Common myeloid progenitor, CD34-positive (primary cell): ENCODE results near the gene ZNF777.

ENCODE experiments used
- CTCF ChIA-PET: fragments of 350-600 bp; sonication (Branson Sonifier 250); formaldehyde crosslinking; loops from one replicate; lab custom pipeline; 2021; ENCODE audit warnings: antibody characterized with exemption; lab: Charles Lee
- POLR2A ChIA-PET: fragments of 350-600 bp; sonication (Branson Sonifier 250); formaldehyde crosslinking; loops from one replicate; lab custom pipeline; 2021; ENCODE audit warnings: antibody characterized with exemption; lab: Charles Lee
- DNase-seq, 3 donors: peaks; one replicate each; pipeline versions ENCODE4 v3.0.0 to v3.0.0-alpha.2; 2013
- H3K27ac ChIP-seq, 2 experiments: 1 replicate in 1 of 2; 2 replicates in 1 of 2; pipeline ENCODE4 v1.7.0; 2013; ENCODE audit warnings: inconsistent platforms in 2 of 2, low read length in 2 of 2, mild to moderate bottlenecking in 2 of 2, low read depth in 1 of 2, moderate library complexity in 1 of 2; ENCODE audit not compliant: severe bottlenecking in 2 of 2, insufficient read depth in 1 of 2, poor library complexity in 1 of 2
- H3K27me3 ChIP-seq, 5 experiments: replicated peaks in 2 of 5; 1 replicate in 3 of 5; 2 replicates in 2 of 5; pipeline versions ENCODE4 v1.6.1 to v1.7.0; 2013; ENCODE audit warnings: low read length in 4 of 5, mild to moderate bottlenecking in 2 of 5, moderate library complexity in 2 of 5, inconsistent platforms in 1 of 5; ENCODE audit not compliant: insufficient read depth in 5 of 5, control insufficient read depth in 4 of 5
- H3K36me3 ChIP-seq, 4 experiments: 1 replicate in 2 of 4; 2 replicates in 2 of 4; pipeline versions ENCODE4 v1.6.1 to v1.7.0; 2013; ENCODE audit warnings: low read length in 3 of 4, control low read depth in 1 of 4, mild to moderate bottlenecking in 1 of 4; ENCODE audit not compliant: control insufficient read depth in 4 of 4, insufficient read depth in 4 of 4
- H3K4me1 ChIP-seq, 4 experiments: 1 replicate in 3 of 4; 2 replicates in 1 of 4; pipeline versions ENCODE4 v1.6.1 to v1.7.1; 2013; ENCODE audit warnings: low read length in 3 of 4, mild to moderate bottlenecking in 3 of 4, control low read depth in 1 of 4, inconsistent platforms in 1 of 4, moderate library complexity in 1 of 4; ENCODE audit not compliant: control insufficient read depth in 4 of 4, insufficient read depth in 4 of 4; ENCODE audit errors: control extremely low read depth in 1 of 4
- H3K4me3 ChIP-seq, 7 experiments: 1 replicate in 4 of 7; 2 replicates in 3 of 7; pipeline versions ENCODE4 v1.5.1 to v1.7.0; 2013; ENCODE audit warnings: mild to moderate bottlenecking in 7 of 7, low read length in 6 of 7, moderate library complexity in 6 of 7, inconsistent platforms in 2 of 7, low read depth in 2 of 7, control low read depth in 1 of 7; ENCODE audit not compliant: insufficient read depth in 4 of 7, control insufficient read depth in 1 of 7; ENCODE audit errors: extremely low read depth in 1 of 7
- H3K9me3 ChIP-seq, 5 experiments: 1 replicate in 4 of 5; 2 replicates in 1 of 5; pipeline versions ENCODE4 v1.6.1 to v1.7.1; 2013; ENCODE audit warnings: low read length in 4 of 5, mild to moderate bottlenecking in 2 of 5, inconsistent platforms in 1 of 5, low read depth in 1 of 5, moderate library complexity in 1 of 5; ENCODE audit not compliant: control insufficient read depth in 4 of 5, insufficient read depth in 2 of 5; ENCODE audit errors: control extremely low read depth in 1 of 5
- WGBS: methylation state at CpG from one replicate; pipeline ENCODE4 v1.1.5; 2013; ENCODE audit not compliant: insufficient coverage; 5-methylcytosine and 5-hydroxymethylcytosine counted together

ZNF777 gene

GRCh38 chr7:149430192-149430591 is 30.7 kb downstream of the ZNF777 start:
- no peaks in the 10 kb centered on the region for H3K27me3 ChIP-seq
- no peaks in the 10 kb centered on the region for H3K4me1 ChIP-seq
- DNase-seq = peak in 1 of 3 donors; percentile 8
- WGBS = 100% methylated on average over 3 of the region's 4 CpGs
- peaks cover 3 to 39% (median 32%) of the 10 kb centered on the region in 4 experiments for H3K36me3 ChIP-seq
- H3K4me3 ChIP-seq = no peak overlapping the region
- ChIA-PET CTCF (interaction anchor here (0.6 kb wide), 1 partner anchor 152 kb away, joined by 4 read pairs; no protein-coding TSS in a partner anchor), POLR2A (no interaction called here)
- H3K27ac ChIP-seq = no peak overlapping the region
- no peaks in the 10 kb centered on the region for H3K9me3 ChIP-seq

GRCh38 chr7:149427893-149428292 is 33.0 kb downstream of the ZNF777 start:
- DNase-seq = no peak
- no peaks in the 10 kb centered on the region for H3K9me3 ChIP-seq
- H3K36me3 ChIP-seq = peaks cover 3 to 22% (median 18%) of the 10 kb centered on the region in 4 experiments
- H3K4me3 ChIP-seq = no peak overlapping the region
- CTCF ChIA-PET = no interaction called here
- no peak overlapping the region for H3K27ac ChIP-seq
- POLR2A ChIA-PET = no interaction called here
- peaks cover 0 to 4% (median 0%) of the 10 kb centered on the region in 5 experiments for H3K27me3 ChIP-seq
- WGBS = 100% methylated on average over 1 of the region's 2 CpGs
- peaks cover 0 to 7% (median 4%) of the 10 kb centered on the region in 4 experiments for H3K4me1 ChIP-seq

GRCh38 chr7:149427096-149427680 is 33.7 kb downstream of the ZNF777 start:
- WGBS = 96% methylated on average over 4 of the region's 4 CpGs
- ChIA-PET POLR2A (no interaction called here), CTCF (interaction anchor here (1.0 kb wide), 1 partner anchor 13 kb away, joined by 5 read pairs; no protein-coding TSS in a partner anchor)
- Histone ChIP-seq H3K4me3 (no peak overlapping the region), H3K27me3 (peaks cover 0 to 4% (median 0%) of the 10 kb centered on the region in 5 experiments), H3K4me1 (peaks cover 0 to 11% (median 5%) of the 10 kb centered on the region in 4 experiments), H3K27ac (no peak overlapping the region), H3K36me3 (peaks cover 3 to 15% (median 13%) of the 10 kb centered on the region in 4 experiments), H3K9me3 (no peaks in the 10 kb centered on the region)
- no peak for DNase-seq

- Histone ChIP-seq H3K9me3 (no peaks in the 10 kb centered on the region), H3K27ac (no peak overlapping the region), H3K4me3 (peak overlapping the region in 6 of 7 experiments; percentile 58 to 86 (median 68)), H3K36me3 (no peaks in the 10 kb centered on the region), H3K27me3 (peaks cover 0 to 4% (median 0%) of the 10 kb centered on the region in 5 experiments), H3K4me1 (peaks cover 0 to 15% (median 10%) of the 10 kb centered on the region in 4 experiments)
- POLR2A ChIA-PET = no interaction called here
- 49% methylated on average over 23 of the region's 24 CpGs for WGBS
- peak in 1 of 3 donors; percentile 7 for DNase-seq
- CTCF ChIA-PET = interaction anchor here (0.7 to 1.8 kb wide), 7 partner anchors 10 to 374 kb away, joined by 3 to 7 read pairs (median 4); no protein-coding TSS in a partner anchor
Measured at GRCh38 chr7:149423449-149424110, 37.3 kb downstream of the ZNF777 start.

- peaks cover 0 to 4% (median 0%) of the 10 kb centered on the region in 5 experiments for H3K27me3 ChIP-seq
- POLR2A ChIA-PET = no interaction called here
- no peaks in the 10 kb centered on the region for H3K9me3 ChIP-seq
- H3K4me1 ChIP-seq = peaks cover 0 to 15% (median 10%) of the 10 kb centered on the region in 4 experiments
- no peaks in the 10 kb centered on the region for H3K36me3 ChIP-seq
- peak overlapping the region; percentile 52 to 86 (median 62) for H3K4me3 ChIP-seq
- 0% methylated on average over 20 of the region's 35 CpGs for WGBS
- peak overlapping the region in 1 of 2 experiments; percentile 25 for H3K27ac ChIP-seq
- CTCF ChIA-PET = interaction anchor here (0.7 to 1.9 kb wide), 8 partner anchors 9 to 375 kb away, joined by 3 to 8 read pairs (median 4); partner anchors contain the start of gene ZNF783
- DNase-seq = peak in 1 of 3 donors; percentile 13
Measured at GRCh38 chr7:149422914-149423301, 38.0 kb downstream of the ZNF777 start.

- ChIA-PET CTCF (interaction anchor here (0.7 to 1.9 kb wide), 12 partner anchors 8 to 376 kb away, joined by 3 to 8 read pairs (median 3); partner anchors contain the start of gene ZNF783), POLR2A (no interaction called here)
- no peaks in the 10 kb centered on the region for H3K9me3 ChIP-seq
Measured at GRCh38 chr7:149422162-149422913, 38.5 kb downstream of the ZNF777 start.

More at GRCh38 chr7:149422162-149422913, 38.5 kb downstream of the ZNF777 start:
- under 1% methylated on average over 58 of the region's 68 CpGs for WGBS
- Histone ChIP-seq H3K4me3 (peak overlapping the region; percentile 58 to 86 (median 65)), H3K36me3 (no peaks in the 10 kb centered on the region), H3K27me3 (peaks cover 0 to 4% (median 0%) of the 10 kb centered on the region in 5 experiments), H3K27ac (peak overlapping the region in 1 of 2 experiments; percentile 25), H3K4me1 (peaks cover 0 to 15% (median 10%) of the 10 kb centered on the region in 4 experiments)
- DNase-seq = peak; percentile 82 to 84 (median 84)
